NCI-H2196 (cell line): Measurements from ENCODE around the gene VPS9D1.
"Not testable (repeated sequence)": the region's sequence is repeated elsewhere in the genome, so short reads cannot be mapped to it uniquely, and the experiment has no call there.

ENCODE experiments used
- DNase-seq: peaks from one replicate; lab custom pipeline; 2025; ENCODE audit not compliant: unreplicated experiment; lab: John Stamatoyannopoulos, UW

The VPS9D1 gene

GRCh38 chr16:89710709-89711564 is 9.8 kb downstream of the VPS9D1 start:
- DNase-seq: no peak

GRCh38 chr16:89709716-89710432 is 10.8 kb downstream of the VPS9D1 start:
- DNase-seq: no peak

- DNase-seq: no peak
Measured at GRCh38 chr16:89709166-89709565, 11.5 kb downstream of the VPS9D1 start.

GRCh38 chr16:89708481-89708931 is 12.2 kb downstream of the VPS9D1 start:
- DNase-seq: no peak

- no peak for DNase-seq
Measured at GRCh38 chr16:89707695-89708094, 13.0 kb downstream of the VPS9D1 start.

GRCh38 chr16:89706518-89707260 is 14.0 kb downstream of the VPS9D1 start:
- DNase-seq: no peak

- no peak for DNase-seq
Measured at GRCh38 chr16:89705006-89705405, 15.7 kb downstream of the VPS9D1 start.

- no peak for DNase-seq
Measured at GRCh38 chr16:89704281-89704680, 16.4 kb downstream of the VPS9D1 start.

GRCh38 chr16:89701425-89702406 is 19.0 kb downstream of the VPS9D1 start, which contains the start of gene SPATA2L:
SPATA2L (minus strand) TSS chr16:89701705; CDS start chr16:89701232, 473 bp downstream.
- peak; percentile 86 for DNase-seq

GRCh38 chr16:89700649-89701424 is 19.9 kb downstream of the VPS9D1 start:
- peak; percentile 55 for DNase-seq

- peak; percentile 97 for DNase-seq
Measured at GRCh38 chr16:89700100-89700648, 20.5 kb downstream of the VPS9D1 start.

GRCh38 chr16:89699629-89700099 is 21.0 kb downstream of the VPS9D1 start:
- DNase-seq: not testable (repeated sequence)

GRCh38 chr16:89698717-89699116 is 22.0 kb downstream of the VPS9D1 start:
- not testable (repeated sequence) for DNase-seq

GRCh38 chr16:89697616-89698331 is 22.9 kb downstream of the VPS9D1 start:
- no peak for DNase-seq

- DNase-seq: peak; percentile 38
Measured at GRCh38 chr16:89697161-89697615, 23.5 kb downstream of the VPS9D1 start.

- DNase-seq: no peak
Measured at GRCh38 chr16:89696670-89697128, 24.0 kb downstream of the VPS9D1 start.

GRCh38 chr16:89695875-89696669 is 24.6 kb downstream of the VPS9D1 start:
- DNase-seq: no peak
